Right cardiac atrium (tissue), 5 donors: ENCODE measurements around the gene NRP1. TPM values are rescaled to one million over a fixed set of nuclear protein-coding genes. Genes with fewer than 3 reads are reported as not detected.
"Not testable (repeated sequence)": the region's sequence is repeated elsewhere in the genome, so short reads cannot be mapped to it uniquely, and the experiment has no call there.

ENCODE experiments used
- ATAC-seq, 2 donors: fragments of 200-7000 bp; cut with Tn5 transposase; one replicate each; pipeline versions ENCODE4 v1.8.0 to v1.9.1; 2020; ENCODE audit warnings: moderate library complexity in 2 of 2, mild to moderate bottlenecking in 1 of 2
- DNase-seq, 3 donors: peaks; one replicate each; pipeline ENCODE4 v3.0.0-alpha.2; 2020
- H3K27ac ChIP-seq: one replicate; pipeline ENCODE4 v1.5.1; 2013; ENCODE audit warnings: mild to moderate bottlenecking, low read length, control low read depth, moderate library complexity
- H3K27me3 ChIP-seq: one replicate; pipeline ENCODE4 v1.6.1; 2013; ENCODE audit not compliant: control insufficient read depth, insufficient read depth
- H3K4me1 ChIP-seq: one replicate; pipeline ENCODE4 v1.6.1; 2013; ENCODE audit warnings: low read length; ENCODE audit not compliant: control insufficient read depth, insufficient read depth
- H3K4me3 ChIP-seq: one replicate; pipeline ENCODE4 v1.5.1; 2013; ENCODE audit warnings: low read length, control low read depth
- H3K9me3 ChIP-seq: one replicate; pipeline ENCODE4 v1.6.1; 2013; ENCODE audit warnings: low read length; ENCODE audit not compliant: control insufficient read depth
- WGBS: extraction: QIAGEN DNeasy Blood & Tissue Kit; methylation state at CpG from one replicate; pipeline ENCODE4 v1.1.7; 2013; 5-methylcytosine and 5-hydroxymethylcytosine counted together
- intact Hi-C, 4 donors: fragments of 100-400 bp; cut with DNase I; formaldehyde crosslinking; loops; one replicate each; pipeline versions ENCODE4 v1.11.0 to v1.14.0; 2022 to 2023
- long read RNA-seq, 4 donors: library from polyadenylated mRNA; unstranded; transcript quantifications; one replicate each; pipeline ENCODE4 v2.0.0, GENCODE V29; 2020 to 2021
- polyA plus RNA-seq: library from polyadenylated mRNA; stranded (reverse); fragments of 200-250 nt; gene quantifications from one replicate; pipeline ENCODE4 v1.2.3, GENCODE V29; 2013
- total RNA-seq, 4 donors: library from RNA; stranded (reverse); fragmentation: NEBNext Ultra II Directional; extraction: Animal tissue kit (Norgen Biotek cat#: 25700); gene quantifications; one replicate each; pipeline ENCODE4 v1.2.1, GENCODE V29; 2021
- donor health status: healthy with polysubstance abuse.
- donor health status: DM: no; HTN: yes; CAD: no.
- donor health status: DM: no; HTN: no; CAD: no.
- donor health status: DM: no; HTN: yes; CAD: no; lungs with severe emphysema.
- donor health status: DM: yes; HTN: yes; CAD: no.

Gene NRP1
- total RNA-seq (10 to 100 TPM; 92.2 to 98.8 (median 94.3) TPM), polyA plus RNA-seq (37.7 TPM)
- long read RNA-seq, donor 1, full-length matches to known transcripts = 23 of 76 reads
- long read RNA-seq, donor 1, partial matches to known transcripts = 28 of 76 reads
- long read RNA-seq, donor 1, other reads (novel, unspliced or antisense) = 25 of 76 reads
- long read RNA-seq, donor 2, full-length matches to known transcripts = 6 of 17 reads
- long read RNA-seq, donor 2, partial matches to known transcripts = 4 of 17 reads
- long read RNA-seq, donor 2, other reads (novel, unspliced or antisense) = 7 of 17 reads
- long read RNA-seq, donor 3, full-length matches to known transcripts = 52 of 209 reads
- long read RNA-seq, donor 3, partial matches to known transcripts = 60 of 209 reads
- long read RNA-seq, donor 3, other reads (novel, unspliced or antisense) = 97 of 209 reads
- long read RNA-seq, donor 4, full-length matches to known transcripts = 3 of 23 reads
- long read RNA-seq, donor 4, partial matches to known transcripts = 7 of 23 reads
- long read RNA-seq, donor 4, other reads (novel, unspliced or antisense) = 13 of 23 reads

- ATAC-seq = peak in 1 of 2 donors; percentile 27
- DNase-seq = peak; percentile 46 to 75 (median 73)
- peak within 1 kb of the TSS; percentile 94 for H3K4me3 ChIP-seq
- peak within 1 kb of the TSS; percentile 98 for H3K27ac ChIP-seq
- intact Hi-C loops = loop anchor here (5.0 to 10.0 kb wide), 8 partner anchors 131 to 1303 kb away; no protein-coding TSS in a partner anchor
- no peaks in the 10 kb centered on the region for H3K27me3 ChIP-seq
- no peaks in the 10 kb centered on the region for H3K9me3 ChIP-seq
- under 1% methylated on average over 44 of the region's 44 CpGs for WGBS
- no peaks in the 10 kb centered on the region for H3K4me1 ChIP-seq
Measured at GRCh38 chr10:33334153-33334804, at the start of gene NRP1. TSS of gene NRP1 (minus strand) at chr10:33334667. CDS start at chr10:33334382, 285 bp downstream.

GRCh38 chr10:33384201-33384600, 49.7 kb upstream of the NRP1 start:
- intact Hi-C loops, H3K4me1 ChIP-seq, ATAC-seq, H3K9me3 ChIP-seq, DNase-seq, H3K27me3 ChIP-seq, H3K27ac ChIP-seq, H3K4me3 ChIP-seq: not testable (repeated sequence)
- WGBS = 71% methylated on average over 3 of the region's 3 CpGs

- Histone ChIP-seq H3K4me1 (no peaks in the 10 kb centered on the region), H3K4me3 (no peak overlapping the region), H3K9me3 (no peaks in the 10 kb centered on the region), H3K27ac (no peak overlapping the region), H3K27me3 (no peaks in the 10 kb centered on the region)
- intact Hi-C loops = no loop called here
- DNase-seq (no peak), ATAC-seq (no peak)
- 85% methylated on average over 4 of the region's 4 CpGs for whole genome bisulfite sequencing
Measured at GRCh38 chr10:33382921-33383713, 48.6 kb upstream of the NRP1 start.

- Histone ChIP-seq H3K4me1 (peaks cover 2% of the 10 kb centered on the region), H3K4me3 (no peak overlapping the region), H3K9me3 (no peaks in the 10 kb centered on the region), H3K27me3 (no peaks in the 10 kb centered on the region), H3K27ac (no peak overlapping the region)
- intact Hi-C loops = no loop called here
- 55% methylated on average over 2 of the region's 2 CpGs for WGBS
- ATAC-seq (no peak), DNase-seq (no peak)
Measured at GRCh38 chr10:33382216-33382600, 47.7 kb upstream of the NRP1 start.

GRCh38 chr10:33381451-33382215, 47.2 kb upstream of the NRP1 start:
- WGBS = 57% methylated on average over 12 of the region's 12 CpGs
- ATAC-seq (peak in 1 of 2 donors; percentile 45), DNase-seq (no peak)
- Histone ChIP-seq H3K4me1 (peaks cover 2% of the 10 kb centered on the region), H3K4me3 (no peak overlapping the region), H3K27me3 (no peaks in the 10 kb centered on the region), H3K9me3 (no peaks in the 10 kb centered on the region), H3K27ac (no peak overlapping the region)
- intact Hi-C loops = no loop called here

- intact Hi-C loops = no loop called here
- Histone ChIP-seq H3K9me3 (no peaks in the 10 kb centered on the region), H3K27me3 (no peaks in the 10 kb centered on the region), H3K4me1 (peaks cover 2% of the 10 kb centered on the region), H3K27ac (no peak overlapping the region), H3K4me3 (no peak overlapping the region)
- no peak for ATAC-seq
- WGBS = 94% methylated on average over 4 of the region's 4 CpGs
- no peak for DNase-seq
Measured at GRCh38 chr10:33377658-33378025, 43.2 kb upstream of the NRP1 start.

- Histone ChIP-seq H3K4me1 (peaks cover 2% of the 10 kb centered on the region), H3K27ac (no peak overlapping the region), H3K27me3 (no peaks in the 10 kb centered on the region), H3K4me3 (no peak overlapping the region), H3K9me3 (no peaks in the 10 kb centered on the region)
- intact Hi-C loops = no loop called here
- 75% methylated on average over 4 of the region's 4 CpGs for WGBS
- DNase-seq (no peak), ATAC-seq (no peak)
Measured at GRCh38 chr10:33376976-33377657, 42.6 kb upstream of the NRP1 start.

GRCh38 chr10:33376476-33376875, 42.0 kb upstream of the NRP1 start:
- no peaks in the 10 kb centered on the region for H3K9me3 ChIP-seq
- intact Hi-C loops = no loop called here
- 86% methylated on average over 2 of the region's 2 CpGs for WGBS
- no peaks in the 10 kb centered on the region for H3K27me3 ChIP-seq
- H3K4me1 ChIP-seq = peaks cover 2% of the 10 kb centered on the region
- ATAC-seq (no peak), DNase-seq (no peak)
- no peak overlapping the region for H3K4me3 ChIP-seq
- H3K27ac ChIP-seq = no peak overlapping the region

- H3K27ac ChIP-seq = no peak overlapping the region
- no peak for ATAC-seq
- no peaks in the 10 kb centered on the region for H3K27me3 ChIP-seq
- H3K9me3 ChIP-seq = no peaks in the 10 kb centered on the region
- no peak for DNase-seq
- H3K4me1 ChIP-seq = peaks cover 2% of the 10 kb centered on the region
- intact Hi-C loops = no loop called here
- 94% methylated on average over 2 of the region's 2 CpGs for WGBS
- H3K4me3 ChIP-seq = no peak overlapping the region
Measured at GRCh38 chr10:33373263-33373662, 38.8 kb upstream of the NRP1 start.

GRCh38 chr10:33371234-33371633, 36.8 kb upstream of the NRP1 start:
- no peak for DNase-seq
- Histone ChIP-seq H3K27me3 (no peaks in the 10 kb centered on the region), H3K27ac (no peak overlapping the region), H3K9me3 (no peaks in the 10 kb centered on the region), H3K4me3 (no peak overlapping the region), H3K4me1 (no peaks in the 10 kb centered on the region)
- no peak for ATAC-seq
- 88% methylated on average over 4 of the region's 4 CpGs for WGBS
- intact Hi-C loops = no loop called here
